ENCODE data around the gene DCAF8L2. TPM values are rescaled to one million over a fixed set of nuclear protein-coding genes. Genes with fewer than 3 reads are reported as not detected.

Gene DCAF8L2
- total and polyA plus RNA-seq, 9 of the 15 experiments (the other 6 are each of a cell fraction or from before 2014, with no cell fraction given) = not detected

DNA sequence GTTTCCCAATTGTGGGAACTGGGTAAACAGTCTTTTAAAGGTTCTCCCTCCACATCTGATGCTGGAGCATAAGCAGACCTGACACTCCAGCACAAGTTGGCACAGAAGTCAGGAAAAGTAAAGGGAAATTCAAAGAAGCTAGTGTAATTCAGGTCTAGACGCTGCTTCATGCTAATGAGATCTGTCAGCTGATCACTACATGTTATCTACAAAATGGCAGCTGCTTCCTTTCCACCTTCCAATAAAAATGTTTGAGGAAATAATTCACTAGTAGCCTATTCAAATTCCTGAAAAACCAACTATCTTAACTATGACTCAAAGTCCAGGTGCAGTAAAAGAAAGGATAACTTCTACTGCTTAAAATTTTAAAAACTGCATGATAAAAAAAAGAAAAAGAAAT, 29.3 kb downstream of the DCAF8L2 start (continued):
- TF ChIP-seq HCFC1 (IDR thresholded peaks at IDR 0.05; ENCODE audit: low read depth, low read length) = no peak
- no peak for TF ChIP-seq ZEB2 (IDR thresholded peaks at IDR 0.05)
- no peak for TF ChIP-seq TAF9B (IDR thresholded peaks at IDR 0.05; ENCODE audit: partially characterized antibody)
- TF ChIP-seq, protein P1, sequence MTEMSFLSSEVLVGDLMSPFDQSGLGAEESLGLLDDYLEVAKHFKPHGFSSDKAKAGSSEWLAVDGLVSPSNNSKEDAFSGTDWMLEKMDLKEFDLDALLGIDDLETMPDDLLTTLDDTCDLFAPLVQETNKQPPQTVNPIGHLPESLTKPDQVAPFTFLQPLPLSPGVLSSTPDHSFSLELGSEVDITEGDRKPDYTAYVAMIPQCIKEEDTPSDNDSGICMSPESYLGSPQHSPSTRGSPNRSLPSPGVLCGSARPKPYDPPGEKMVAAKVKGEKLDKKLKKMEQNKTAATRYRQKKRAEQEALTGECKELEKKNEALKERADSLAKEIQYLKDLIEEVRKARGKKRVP (CRISPR knock-in tag; IDR thresholded peaks at IDR 0.05) = no peak
- TF ChIP-seq ZNF717 (CRISPR knock-in tag; IDR thresholded peaks at IDR 0.05) = no peak
- no peak for TF ChIP-seq POLR2AphosphoS2 (IDR thresholded peaks at IDR 0.05; ENCODE audit: low read length)

DNA sequence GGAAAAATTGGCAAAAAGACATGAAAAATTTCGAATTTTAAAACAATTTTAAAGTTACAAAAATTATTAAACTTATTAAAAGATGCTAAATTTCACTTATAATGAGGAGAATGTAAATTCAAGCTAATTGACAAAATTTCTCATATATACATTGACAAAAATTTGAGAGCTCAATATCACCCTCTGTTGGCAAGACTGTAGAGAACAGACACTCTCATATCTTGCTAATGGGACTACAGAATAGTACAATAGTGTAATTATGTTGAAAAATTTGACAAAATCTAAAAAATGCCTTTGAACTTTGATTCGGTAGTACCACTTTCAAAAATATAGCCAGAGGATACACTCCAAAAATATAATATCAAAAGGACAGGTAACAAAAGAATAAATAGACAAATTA, 29.8 kb downstream of the DCAF8L2 start:
- 0% methylated on average over 2 of the region's 2 CpGs for WGBS (ENCODE audit: insufficient coverage, low coverage, missing lambda C conversion rate)
- FAIRE-seq (no peak), DNase-seq (ENCODE audit: extremely low read depth in 1 of 4, low spot score in 3 of 4) (peak in 1 of 4 experiments; percentile 11), ATAC-seq (no peak)
- no peak overlapping the region for H3K4me2 ChIP-seq (ENCODE audit: insufficient read depth, low read length)
- intact Hi-C loops (cut with micrococcal nuclease) = no loop called here
- no peaks in the 10 kb centered on the region for H3K4me1 ChIP-seq (replicated peaks in 1 of 2; ENCODE audit: control insufficient read depth in 2 of 2, insufficient read depth in 2 of 2, low read length in 2 of 2)
- POLR2A ChIA-PET = no interaction called here
- no peaks in the 10 kb centered on the region for H3K79me2 ChIP-seq (ENCODE audit: control insufficient read depth, insufficient read depth, low read length)
- H3K27me3 ChIP-seq (ENCODE audit: control insufficient read depth in 2 of 2, insufficient read depth in 2 of 2, low read length in 2 of 2) = no peaks in the 10 kb centered on the region
- H3K9me3 ChIP-seq (replicated peaks; ENCODE audit: control insufficient read depth, insufficient read depth, low read depth, low read length) = no peaks in the 10 kb centered on the region
- H4K20me1 ChIP-seq (replicated peaks; ENCODE audit: control insufficient read depth, insufficient read depth, low read length) = no peaks in the 10 kb centered on the region
- no peak overlapping the region for H3K27ac ChIP-seq (ENCODE audit: extremely low read depth, low read depth, low read length)
- H3K9ac ChIP-seq (ENCODE audit: insufficient read depth in 1 of 2, low read depth in 2 of 2, low read length in 2 of 2) = no peak overlapping the region
- H3K36me3 ChIP-seq (ENCODE audit: control insufficient read depth, insufficient read depth, low read length) = no peaks in the 10 kb centered on the region
- H2AFZ ChIP-seq (ENCODE audit: low read depth, low read length) = no peak overlapping the region
- no peak for TF ChIP-seq U2AF1 (optimal IDR thresholded peaks at IDR 0.05; ENCODE audit: low read depth, low read length)
- TF ChIP-seq, protein P2, sequence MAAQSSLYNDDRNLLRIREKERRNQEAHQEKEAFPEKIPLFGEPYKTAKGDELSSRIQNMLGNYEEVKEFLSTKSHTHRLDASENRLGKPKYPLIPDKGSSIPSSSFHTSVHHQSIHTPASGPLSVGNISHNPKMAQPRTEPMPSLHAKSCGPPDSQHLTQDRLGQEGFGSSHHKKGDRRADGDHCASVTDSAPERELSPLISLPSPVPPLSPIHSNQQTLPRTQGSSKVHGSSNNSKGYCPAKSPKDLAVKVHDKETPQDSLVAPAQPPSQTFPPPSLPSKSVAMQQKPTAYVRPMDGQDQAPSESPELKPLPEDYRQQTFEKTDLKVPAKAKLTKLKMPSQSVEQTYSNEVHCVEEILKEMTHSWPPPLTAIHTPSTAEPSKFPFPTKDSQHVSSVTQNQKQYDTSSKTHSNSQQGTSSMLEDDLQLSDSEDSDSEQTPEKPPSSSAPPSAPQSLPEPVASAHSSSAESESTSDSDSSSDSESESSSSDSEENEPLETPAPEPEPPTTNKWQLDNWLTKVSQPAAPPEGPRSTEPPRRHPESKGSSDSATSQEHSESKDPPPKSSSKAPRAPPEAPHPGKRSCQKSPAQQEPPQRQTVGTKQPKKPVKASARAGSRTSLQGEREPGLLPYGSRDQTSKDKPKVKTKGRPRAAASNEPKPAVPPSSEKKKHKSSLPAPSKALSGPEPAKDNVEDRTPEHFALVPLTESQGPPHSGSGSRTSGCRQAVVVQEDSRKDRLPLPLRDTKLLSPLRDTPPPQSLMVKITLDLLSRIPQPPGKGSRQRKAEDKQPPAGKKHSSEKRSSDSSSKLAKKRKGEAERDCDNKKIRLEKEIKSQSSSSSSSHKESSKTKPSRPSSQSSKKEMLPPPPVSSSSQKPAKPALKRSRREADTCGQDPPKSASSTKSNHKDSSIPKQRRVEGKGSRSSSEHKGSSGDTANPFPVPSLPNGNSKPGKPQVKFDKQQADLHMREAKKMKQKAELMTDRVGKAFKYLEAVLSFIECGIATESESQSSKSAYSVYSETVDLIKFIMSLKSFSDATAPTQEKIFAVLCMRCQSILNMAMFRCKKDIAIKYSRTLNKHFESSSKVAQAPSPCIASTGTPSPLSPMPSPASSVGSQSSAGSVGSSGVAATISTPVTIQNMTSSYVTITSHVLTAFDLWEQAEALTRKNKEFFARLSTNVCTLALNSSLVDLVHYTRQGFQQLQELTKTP (IDR thresholded peaks at IDR 0.05; ENCODE audit: low read depth in 1 of 2, partially characterized antibody in 2 of 2) = no peak
- no peak for TF ChIP-seq SMARCC2 (IDR thresholded peaks at IDR 0.05; ENCODE audit: low read depth)
- TF ChIP-seq RAD21 (CRISPR knock-in tag; conservative IDR thresholded peaks at IDR 0.05 in 1 of 2, IDR thresholded peaks at IDR 0.05 in 1 of 2) = peak in 1 of 2 experiments; percentile 10; a peak in 1 of 4 replicates
- TF ChIP-seq, protein P3, sequence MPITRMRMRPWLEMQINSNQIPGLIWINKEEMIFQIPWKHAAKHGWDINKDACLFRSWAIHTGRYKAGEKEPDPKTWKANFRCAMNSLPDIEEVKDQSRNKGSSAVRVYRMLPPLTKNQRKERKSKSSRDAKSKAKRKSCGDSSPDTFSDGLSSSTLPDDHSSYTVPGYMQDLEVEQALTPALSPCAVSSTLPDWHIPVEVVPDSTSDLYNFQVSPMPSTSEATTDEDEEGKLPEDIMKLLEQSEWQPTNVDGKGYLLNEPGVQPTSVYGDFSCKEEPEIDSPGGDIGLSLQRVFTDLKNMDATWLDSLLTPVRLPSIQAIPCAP (CRISPR knock-in tag; IDR thresholded peaks at IDR 0.05; ENCODE audit: borderline replicate concordance) = no peak
- no TSS peak for BruUV-seq (replicated peaks)
- in situ Hi-C loops (cut with MboI) = no loop called here
- H3K4me3 ChIP-seq = no peak overlapping the region
- CTCF ChIA-PET (ENCODE audit: low intra/inter-chr PET ratio) = no interaction called here
- no peaks in the 10 kb centered on the region for H3K9me1 ChIP-seq (ENCODE audit: control insufficient read depth, insufficient read depth, low read length)

Data from K562 (cell line).